GM20431 (cell line): ENCODE data around the gene NAA20.

Experiments used
- in situ Hi-C: fragments of 300-500 bp; cut with MseI, MboI; formaldehyde crosslinking; loops from one replicate; pipeline ENCODE4 v1.15.0; 2020; ENCODE audit warnings: low sequenced_read_pairs; ENCODE audit not compliant: unreplicated experiment

NAA20 gene

GRCh38 chr20:20010639-20011500 lies 6.3 kb upstream of the NAA20 start:
- in situ Hi-C loops: no loop called here

GRCh38 chr20:20012541-20012940 lies 4.6 kb upstream of the NAA20 start:
- in situ Hi-C loops: no loop called here

- in situ Hi-C loops: no loop called here
These were observed 2.5 kb upstream of the NAA20 start for GRCh38 chr20:20014659-20015058.

GRCh38 chr20:20017844-20018185 lies 653 bp downstream of the NAA20 start:
- in situ Hi-C loops: no loop called here

GRCh38 chr20:20018366-20018765 lies 1.2 kb downstream of the NAA20 start:
- in situ Hi-C loops: no loop called here

GRCh38 chr20:20019123-20019522 lies 2.0 kb downstream of the NAA20 start:
- in situ Hi-C loops: no loop called here

- in situ Hi-C loops: no loop called here
These were observed 3.7 kb downstream of the NAA20 start for GRCh38 chr20:20020908-20021307.

- in situ Hi-C loops: no loop called here
These were observed 4.7 kb downstream of the NAA20 start for GRCh38 chr20:20021835-20022234.

GRCh38 chr20:20022498-20022897 lies 5.3 kb downstream of the NAA20 start:
- in situ Hi-C loops: no loop called here

GRCh38 chr20:20023395-20023794 lies 6.2 kb downstream of the NAA20 start:
- in situ Hi-C loops: no loop called here

- in situ Hi-C loops: no loop called here
These were observed 7.8 kb downstream of the NAA20 start for GRCh38 chr20:20024942-20025341.

- in situ Hi-C loops: no loop called here
These were observed 10.1 kb downstream of the NAA20 start for GRCh38 chr20:20027284-20027683.

GRCh38 chr20:20031790-20032189 lies 14.6 kb downstream of the NAA20 start:
- in situ Hi-C loops: no loop called here

GRCh38 chr20:20034486-20034885 lies 17.3 kb downstream of the NAA20 start:
- in situ Hi-C loops: no loop called here

GRCh38 chr20:20036756-20037155 lies 19.6 kb downstream of the NAA20 start:
- in situ Hi-C loops: no loop called here

- in situ Hi-C loops: no loop called here
These were observed 20.8 kb downstream of the NAA20 start for GRCh38 chr20:20037960-20038359.

GRCh38 chr20:20038586-20038985 lies 21.4 kb downstream of the NAA20 start:
- in situ Hi-C loops: no loop called here

GRCh38 chr20:20039752-20040387 lies 22.7 kb downstream of the NAA20 start:
- in situ Hi-C loops: no loop called here

- in situ Hi-C loops: no loop called here
These were observed 34.6 kb downstream of the NAA20 start for GRCh38 chr20:20051767-20052073.

GRCh38 chr20:20052074-20052970 lies 35.2 kb downstream of the NAA20 start, which contains the start of the genes CFAP61 and CRNKL1:
Gene CFAP61 (plus strand): TSS chr20:20052532. CDS start chr20:20056654, 4,122 bp downstream.
Gene CRNKL1 (minus strand): TSS chr20:20052466. CDS start chr20:20052342, 124 bp downstream.
- in situ Hi-C loops: no loop called here
